ENCODE measurements around the gene TOR1B.
A peak's percentile ranks its signal among the peaks of the same experiment; 100 is the strongest.

Gene TOR1B

GRCh38 chr9:129802833-129803675 lies at the start of gene TOR1B:
TSS of gene TOR1B (plus strand) at chr9:129803184. CDS start at chr9:129803213, 29 bp downstream.
- TF ChIP-seq CTBP1 (IDR thresholded peaks at IDR 0.05; ENCODE audit: borderline replicate concordance) (no peak), SUZ12 (IDR thresholded peaks at IDR 0.05) (no peak), ELF4 (IDR thresholded peaks at IDR 0.05) (peak; percentile 8; the same call in 1 of the 2 replicates), ZNF384 (IDR thresholded peaks at IDR 0.05) (peak; percentile 87), ARNT (IDR thresholded peaks at IDR 0.05) (no peak)
- ChIA-PET POLR2A (interaction anchor here (0.7 to 1.1 kb wide), 3 partner anchors 9 to 269 kb away, joined by 3 to 9 read pairs (median 3); no protein-coding TSS in a partner anchor), CTCF (no interaction called here)
- DNase-seq (ENCODE audit: extremely low spot score), result peak; percentile 95

GRCh38 chr9:129755151-129755550 lies 47.8 kb upstream of the TOR1B start:
- TF ChIP-seq LEF1 (IDR thresholded peaks at IDR 0.05; ENCODE audit: borderline replicate concordance), result no peak
- TF ChIP-seq FOXA1 (IDR thresholded peaks at IDR 0.05), result no peak
- TF ChIP-seq FOXM1 (IDR thresholded peaks at IDR 0.05; ENCODE audit: borderline replicate concordance), result no peak
- no peak for TF ChIP-seq CTBP1 (IDR thresholded peaks at IDR 0.05; ENCODE audit: borderline replicate concordance)
- TF ChIP-seq PKNOX1 (IDR thresholded peaks at IDR 0.05), result no peak
- no peak for TF ChIP-seq ARNT (IDR thresholded peaks at IDR 0.05)
- TF ChIP-seq SUZ12 (IDR thresholded peaks at IDR 0.05), result no peak
- TF ChIP-seq FOXK2 (IDR thresholded peaks at IDR 0.05), result no peak
- TF ChIP-seq ELF4 (IDR thresholded peaks at IDR 0.05), result no peak
- TF ChIP-seq BHLHE40 (IDR thresholded peaks at IDR 0.05; ENCODE audit: borderline replicate concordance), result no peak
- DNase-seq (ENCODE audit: extremely low spot score), result no peak
- ChIA-PET POLR2A (interaction anchor here (1.0 kb wide), 1 partner anchor 18 kb away, joined by 3 read pairs; no protein-coding TSS in a partner anchor), CTCF (no interaction called here)

GRCh38 chr9:129756191-129756590 lies 46.8 kb upstream of the TOR1B start:
- DNase-seq (ENCODE audit: extremely low spot score), result no peak
- CTCF ChIA-PET, result interaction anchor here (0.8 to 1.1 kb wide), 2 partner anchors 11 to 29 kb away, joined by 3 read pairs; no protein-coding TSS in a partner anchor
- POLR2A ChIA-PET, result interaction anchor here (1.0 kb wide), 1 partner anchor 19 kb away, joined by 3 read pairs; no protein-coding TSS in a partner anchor
- TF ChIP-seq SUZ12 (IDR thresholded peaks at IDR 0.05), result no peak
- TF ChIP-seq PKNOX1 (IDR thresholded peaks at IDR 0.05), result no peak
- no peak for TF ChIP-seq CTBP1 (IDR thresholded peaks at IDR 0.05; ENCODE audit: borderline replicate concordance)
- TF ChIP-seq HDGF (IDR thresholded peaks at IDR 0.05; ENCODE audit: borderline replicate concordance), result no peak
- TF ChIP-seq LEF1 (IDR thresholded peaks at IDR 0.05; ENCODE audit: borderline replicate concordance), result no peak
- no peak for TF ChIP-seq TARDBP (IDR thresholded peaks at IDR 0.05)
- TF ChIP-seq ZNF384 (IDR thresholded peaks at IDR 0.05), result no peak
- no peak for TF ChIP-seq SP1 (IDR thresholded peaks at IDR 0.05)
- no peak for TF ChIP-seq BHLHE40 (IDR thresholded peaks at IDR 0.05; ENCODE audit: borderline replicate concordance)

- TF ChIP-seq ELF4 (IDR thresholded peaks at IDR 0.05), result no peak
- TF ChIP-seq HDGF (IDR thresholded peaks at IDR 0.05; ENCODE audit: borderline replicate concordance), result no peak
- TF ChIP-seq PKNOX1 (IDR thresholded peaks at IDR 0.05), result no peak
- no peak for TF ChIP-seq SP1 (IDR thresholded peaks at IDR 0.05)
- no peak for TF ChIP-seq FOXM1 (IDR thresholded peaks at IDR 0.05; ENCODE audit: borderline replicate concordance)
- no peak for TF ChIP-seq L3MBTL2 (conservative IDR thresholded peaks at IDR 0.05)
- no peak for TF ChIP-seq TARDBP (IDR thresholded peaks at IDR 0.05)
- no peak for TF ChIP-seq FOXK2 (IDR thresholded peaks at IDR 0.05)
- no peak for TF ChIP-seq LEF1 (IDR thresholded peaks at IDR 0.05; ENCODE audit: borderline replicate concordance)
- TF ChIP-seq CTBP1 (IDR thresholded peaks at IDR 0.05; ENCODE audit: borderline replicate concordance), result no peak
- TF ChIP-seq ZNF384 (IDR thresholded peaks at IDR 0.05), result no peak
- TF ChIP-seq SUZ12 (IDR thresholded peaks at IDR 0.05), result no peak
- TF ChIP-seq NFRKB (IDR thresholded peaks at IDR 0.05), result no peak
- no peak for TF ChIP-seq BHLHE40 (IDR thresholded peaks at IDR 0.05; ENCODE audit: borderline replicate concordance)
- POLR2A ChIA-PET, result no interaction called here
Measured at GRCh38 chr9:129757045-129757444, 45.9 kb upstream of the TOR1B start.

GRCh38 chr9:129759319-129759718 lies 43.7 kb upstream of the TOR1B start:
- POLR2A ChIA-PET, result interaction anchor here (1.9 kb wide), 1 partner anchor 18 kb away, joined by 6 read pairs; no protein-coding TSS in a partner anchor
- DNase-seq (ENCODE audit: extremely low spot score), result no peak
- CTCF ChIA-PET, result interaction anchor here (1.0 to 1.5 kb wide), 2 partner anchors 11 to 32 kb away, joined by 3 read pairs; no protein-coding TSS in a partner anchor
- TF ChIP-seq SP1 (IDR thresholded peaks at IDR 0.05) (no peak), TARDBP (IDR thresholded peaks at IDR 0.05) (no peak), FOXM1 (IDR thresholded peaks at IDR 0.05; ENCODE audit: borderline replicate concordance) (no peak), L3MBTL2 (conservative IDR thresholded peaks at IDR 0.05) (no peak), PKNOX1 (IDR thresholded peaks at IDR 0.05) (no peak), SUZ12 (IDR thresholded peaks at IDR 0.05) (no peak), BHLHE40 (IDR thresholded peaks at IDR 0.05; ENCODE audit: borderline replicate concordance) (no peak), FOXK2 (IDR thresholded peaks at IDR 0.05) (no peak), NFRKB (IDR thresholded peaks at IDR 0.05) (no peak), LEF1 (IDR thresholded peaks at IDR 0.05; ENCODE audit: borderline replicate concordance) (no peak), FOXA1 (IDR thresholded peaks at IDR 0.05) (no peak)

More at GRCh38 chr9:129757045-129757444, 45.9 kb upstream of the TOR1B start:
- no peak for DNase-seq (ENCODE audit: extremely low spot score)
- CTCF ChIA-PET, result interaction anchor here (0.6 to 1.1 kb wide), 2 partner anchors 30 to 216 kb away, joined by 3 to 7 read pairs; no protein-coding TSS in a partner anchor

Data from HEK293T (cell line).